H1 (cell line): ENCODE data around the gene KIF5A. TPM values are rescaled to one million over a fixed set of nuclear protein-coding genes. Genes with fewer than 3 reads are reported as not detected.

Source experiments
- CTCF ChIA-PET: fragments of 300-600 bp; sonication (Branson Sonifier 250); formaldehyde crosslinking; loops from one replicate; lab custom pipeline; 2021; ENCODE audit not compliant: partially characterized antibody; lab: Charles Lee
- POLR2A ChIA-PET: fragments of 300-600 bp; sonication (Branson Sonifier 250); formaldehyde crosslinking; loops from one replicate; lab custom pipeline; 2021; ENCODE audit warnings: inconsistent platforms; ENCODE audit not compliant: partially characterized antibody; lab: Charles Lee
- DNase-seq, 2 experiments: peaks; one replicate each; pipeline versions ENCODE4 v3.0.0 to v3.0.0-alpha.2; 2010 to 2022; ENCODE audit warnings: low spot score in 2 of 2, low read depth in 1 of 2, mixed read lengths in 1 of 2
- FAIRE-seq: peaks from 2 replicates; lab custom pipeline; 2011; peaks lifted over from hg19 to GRCh38; lab: Jason Lieb, UNC
- H2AFZ ChIP-seq: 2 replicates; pipeline ENCODE4 v1.8.1; 2012; ENCODE audit warnings: low read length, inconsistent platforms
- H2AK5ac ChIP-seq: 2 replicates; pipeline ENCODE4 v1.6.1; 2013; ENCODE audit warnings: low read depth, low read length
- H2BK120ac ChIP-seq: replicated peaks from 2 replicates; pipeline ENCODE3; 2013; ENCODE audit warnings: low read depth, low read length, inconsistent platforms
- H2BK12ac ChIP-seq: 2 replicates; pipeline ENCODE4 v1.6.1; 2013; ENCODE audit warnings: low read depth, low read length
- H2BK15ac ChIP-seq: 2 replicates; pipeline ENCODE4 v1.6.1; 2013; ENCODE audit warnings: low read length
- H2BK20ac ChIP-seq: 2 replicates; pipeline ENCODE4 v1.6.1; 2013; ENCODE audit warnings: low read length
- H2BK5ac ChIP-seq: 2 replicates; pipeline ENCODE4 v1.6.1; 2013; ENCODE audit warnings: low read depth, low read length
- H3K14ac ChIP-seq: 2 replicates; pipeline ENCODE4 v1.6.1; 2013; ENCODE audit warnings: inconsistent platforms; ENCODE audit not compliant: insufficient read length
- H3K18ac ChIP-seq: 2 replicates; pipeline ENCODE4 v1.6.1; 2013; ENCODE audit warnings: low read length; ENCODE audit errors: extremely low read depth
- H3K23ac ChIP-seq: 2 replicates; pipeline ENCODE4 v1.6.1; 2013; ENCODE audit warnings: inconsistent platforms; ENCODE audit not compliant: insufficient read length
- H3K23me2 ChIP-seq: 2 replicates; pipeline ENCODE4 v1.6.1; 2013; ENCODE audit warnings: low read depth, low read length
- H3K27ac ChIP-seq: 2 replicates; pipeline ENCODE4 v1.6.1; 2011; ENCODE audit warnings: low read depth, low read length, inconsistent platforms
- H3K27me3 ChIP-seq, 4 experiments: replicated peaks in 1 of 4; 1 replicate in 1 of 4; 2 replicates in 3 of 4; pipeline versions ENCODE4 v1.6.1 to v1.8.1; 2011 to 2013; ENCODE audit warnings: low read length in 3 of 4, mild to moderate bottlenecking in 3 of 4, inconsistent platforms in 2 of 4, mixed read lengths in 2 of 4, moderate library complexity in 1 of 4; ENCODE audit not compliant: control insufficient read depth in 3 of 4, insufficient read depth in 3 of 4; ENCODE audit errors: extremely low read depth in 1 of 4
- H3K36me3 ChIP-seq, 4 experiments: 2 replicates each; pipeline versions ENCODE4 v1.6.1 to v1.8.1; 2011 to 2013; ENCODE audit warnings: mild to moderate bottlenecking in 4 of 4, low read length in 3 of 4, moderate library complexity in 2 of 4, control low read depth in 1 of 4, inconsistent platforms in 1 of 4; ENCODE audit not compliant: insufficient read depth in 4 of 4, control insufficient read depth in 2 of 4
- H3K4ac ChIP-seq: replicated peaks from 2 replicates; pipeline ENCODE3; 2013; ENCODE audit warnings: low read length, low read depth, mixed read lengths, inconsistent platforms; ENCODE audit not compliant: insufficient read length
- H3K4me1 ChIP-seq, 4 experiments: replicated peaks in 1 of 4; 1 replicate in 1 of 4; 2 replicates in 3 of 4; pipeline versions ENCODE4 v1.6.1 to v1.8.1; 2011 to 2013; ENCODE audit warnings: low read length in 3 of 4, inconsistent platforms in 2 of 4, mixed read lengths in 1 of 4; ENCODE audit not compliant: insufficient read depth in 4 of 4, control insufficient read depth in 3 of 4
- H3K4me2 ChIP-seq, 2 experiments: 2 replicates each; pipeline versions ENCODE4 v1.6.1 to v1.8.1; 2011 to 2013; ENCODE audit warnings: low read depth in 2 of 2, low read length in 2 of 2, control low read depth in 1 of 2, inconsistent platforms in 1 of 2, mild to moderate bottlenecking in 1 of 2; ENCODE audit not compliant: insufficient read depth in 1 of 2
- H3K4me3 ChIP-seq, 4 experiments: fragments of 200-600, 300-600 bp in 1 of 4; sonication (generic), shearing (Covaris generic), sonication (Bioruptor Twin) in 1 of 4; 2 replicates each; pipeline versions ENCODE4 v1.5.1 to v1.8.1; 2011 to 2016; ENCODE audit warnings: low read length in 4 of 4, low read depth in 3 of 4, control low read depth in 2 of 4, inconsistent platforms in 2 of 4, mild to moderate bottlenecking in 2 of 4, mixed read lengths in 1 of 4, moderate library complexity in 1 of 4; ENCODE audit not compliant: insufficient read depth in 2 of 4; ENCODE audit errors: extremely low read depth in 1 of 4
- H3K56ac ChIP-seq: replicated peaks from 2 replicates; pipeline ENCODE3; 2013; ENCODE audit warnings: low read depth, mild to moderate bottlenecking, mixed read lengths, low read length, inconsistent platforms; ENCODE audit not compliant: insufficient read length
- H3K79me1 ChIP-seq: 2 replicates; pipeline ENCODE4 v1.6.1; 2013; ENCODE audit warnings: low read depth, low read length, control low read depth
- H3K79me2 ChIP-seq, 2 experiments: 2 replicates each; pipeline versions ENCODE4 v1.6.1 to v1.8.1; 2012 to 2013; ENCODE audit warnings: low read length in 2 of 2, mild to moderate bottlenecking in 2 of 2, inconsistent platforms in 1 of 2; ENCODE audit not compliant: insufficient read depth in 2 of 2, control insufficient read depth in 1 of 2
- H3K9ac ChIP-seq, 4 experiments: replicated peaks in 1 of 4; 1 replicate in 1 of 4; 2 replicates in 3 of 4; pipeline versions ENCODE4 v1.6.1 to v1.8.1; 2011 to 2013; ENCODE audit warnings: low read depth in 3 of 4, low read length in 3 of 4, control low read depth in 2 of 4, mild to moderate bottlenecking in 2 of 4, moderate library complexity in 2 of 4, inconsistent platforms in 1 of 4; ENCODE audit errors: extremely low read depth in 1 of 4
- H3K9me3 ChIP-seq, 2 experiments: 2 replicates each; pipeline versions ENCODE4 v1.6.1 to v1.8.1; 2012 to 2013; ENCODE audit warnings: mild to moderate bottlenecking in 2 of 2, moderate library complexity in 2 of 2, control low read depth in 1 of 2, inconsistent platforms in 1 of 2, low read depth in 1 of 2, low read length in 1 of 2, mixed read lengths in 1 of 2; ENCODE audit not compliant: insufficient read depth in 2 of 2
- H4K20me1 ChIP-seq, 2 experiments: replicated peaks in 1 of 2; 2 replicates each; pipeline versions ENCODE3 to v1.8.1; 2011 to 2013; ENCODE audit warnings: inconsistent platforms in 2 of 2, low read length in 2 of 2, mild to moderate bottlenecking in 1 of 2; ENCODE audit not compliant: insufficient read depth in 2 of 2, control insufficient read depth in 1 of 2
- H4K5ac ChIP-seq: 2 replicates; pipeline ENCODE4 v1.6.1; 2013; ENCODE audit warnings: low read length, low read depth, mixed read lengths, inconsistent platforms; ENCODE audit not compliant: insufficient read length
- H4K8ac ChIP-seq: 2 replicates; pipeline ENCODE4 v1.8.0; 2013; ENCODE audit warnings: mild to moderate bottlenecking, moderate library complexity, low read length, inconsistent platforms; ENCODE audit not compliant: insufficient read depth; ENCODE audit errors: extremely low read depth
- H4K91ac ChIP-seq: replicated peaks from 2 replicates; pipeline ENCODE3; 2013; ENCODE audit warnings: low read length, mixed read lengths, inconsistent platforms; ENCODE audit not compliant: insufficient read length
- ATF2 ChIP-seq: IDR thresholded peaks from 2 replicates; pipeline ENCODE4 v1.6.1; 2012; ENCODE audit warnings: low read length, inconsistent platforms
- CEBPB ChIP-seq: IDR thresholded peaks from 2 replicates; pipeline ENCODE4 v1.6.1; 2012; ENCODE audit warnings: low read depth, low read length
- CTCF ChIP-seq, 3 experiments: IDR thresholded peaks; 1 replicate in 2 of 3; 2 replicates in 1 of 3; pipeline versions ENCODE4 v1.5.1 to v1.6.1; 2011; ENCODE audit warnings: low read length in 3 of 3, mild to moderate bottlenecking in 3 of 3, inconsistent platforms in 2 of 3, low read depth in 1 of 3, moderate library complexity in 1 of 3; ENCODE audit not compliant: insufficient read depth in 1 of 3; ENCODE audit errors: control extremely low read depth in 1 of 3
- E2F6 ChIP-seq: IDR thresholded peaks from 2 replicates; pipeline ENCODE4 v1.6.1; 2012; ENCODE audit warnings: inconsistent platforms
- EGR1 ChIP-seq: IDR thresholded peaks from 2 replicates; pipeline ENCODE4 v1.6.1; 2011; ENCODE audit warnings: low read depth, low read length, borderline replicate concordance
- JUND ChIP-seq: IDR thresholded peaks from 2 replicates; pipeline ENCODE4 v1.6.1; 2011; ENCODE audit warnings: mild to moderate bottlenecking, improper control_type of control experiment, low read length
- TCF12 ChIP-seq: IDR thresholded peaks from 2 replicates; pipeline ENCODE4 v1.6.1; 2011; ENCODE audit warnings: low read depth, mild to moderate bottlenecking, low read length
- YY1 ChIP-seq: IDR thresholded peaks from 2 replicates; pipeline ENCODE4 v1.6.1; 2011; ENCODE audit warnings: low read depth, mild to moderate bottlenecking, low read length
- WGBS, 2 experiments: shearing (Covaris generic) in 1 of 2; methylation state at CpG; one replicate each; pipeline versions ENCODE4 v1.1.6 to v1.1.7; 2013 to 2015; ENCODE audit warnings: low lambda C conversion rate in 2 of 2, mixed read lengths in 2 of 2, inconsistent platforms in 1 of 2, low coverage in 1 of 2, missing lambda C conversion rate in 1 of 2; ENCODE audit not compliant: insufficient replicate concordance in 2 of 2, insufficient coverage in 1 of 2, insufficient read length in 1 of 2; ENCODE audit errors: extremely low coverage in 1 of 2, missing lambda C conversion rate in 1 of 2; 5-methylcytosine and 5-hydroxymethylcytosine counted together
- polyA plus RNA-seq, 7 experiments: library from polyadenylated mRNA; depleted of rRNA in 3 of 7; stranded (reverse) in 5 of 7; unstranded in 2 of 7; fragments of >200 nt in 5 of 7; fragments of 200-250 nt in 2 of 7; gene quantifications; 1 replicate in 5 of 7; 2 replicates in 1 of 7; 4 replicates in 1 of 7; pipeline versions ENCODE4 v1.2.1 to v1.2.3, GENCODE V29; 2011 to 2013; ENCODE audit warnings: missing spikeins in 2 of 7, mixed read lengths in 2 of 7
- total RNA-seq: library from RNA; stranded (reverse); fragmentation: NEBNext Ultra II Directional; extraction: Animal tissue kit (Norgen Biotek cat#: 25700); gene quantifications from 2 replicates; pipeline ENCODE4 v1.2.1, GENCODE V29; 2021

The KIF5A gene
- total and polyA plus RNA-seq, 2 of the 8 experiments (the other 6 are each of a cell fraction or from before 2014, with no cell fraction given), result 10.7 to 21.9 TPM

GRCh38 chr12:57519796-57520052 is 30.1 kb upstream of the KIF5A start:
- H3K4me2 ChIP-seq, result peak overlapping the region; percentile 81 to 96
- H4K8ac ChIP-seq, result peak overlapping the region; percentile 73; the same call in 1 of the 2 replicates
- peaks cover 7 to 21% of the 10 kb centered on the region in 2 experiments for H4K20me1 ChIP-seq
- H2BK5ac ChIP-seq, result peak overlapping the region; percentile 86
- ChIA-PET CTCF (interaction anchor here (0.8 to 2.0 kb wide), 4 partner anchors 20 to 222 kb away, joined by 3 to 5 read pairs (median 4); partner anchors contain the start of gene INHBE), POLR2A (interaction anchor here (0.8 to 6.0 kb wide), 35 partner anchors 9 to 1297 kb away, joined by 3 to 60 read pairs (median 4); partner anchors contain the start of genes ARHGEF25, DCTN2, KIF5A and LRP1)
- H3K18ac ChIP-seq, result peak overlapping the region; percentile 65
- peak overlapping the region; percentile 80 to 94 (median 86) for H3K4me3 ChIP-seq
- no peak overlapping the region for H3K4ac ChIP-seq
- peaks cover 8 to 24% (median 14%) of the 10 kb centered on the region in 4 experiments for H3K4me1 ChIP-seq
- H2AFZ ChIP-seq, result no peak overlapping the region
- H3K23me2 ChIP-seq, result peaks cover 19% of the 10 kb centered on the region
- H3K36me3 ChIP-seq, result peaks cover 27 to 46% (median 32%) of the 10 kb centered on the region in 4 experiments
- no peaks in the 10 kb centered on the region; the same call in 1 of the 2 replicates for H3K79me1 ChIP-seq
- H3K56ac ChIP-seq, result peak overlapping the region; percentile 22
- H3K79me2 ChIP-seq, result peaks cover 0 to 29% of the 10 kb centered on the region in 2 experiments; a peak in 2 of 4 replicates
- no peak overlapping the region for H4K91ac ChIP-seq
- no peak overlapping the region for H2AK5ac ChIP-seq
- no peak overlapping the region for H3K23ac ChIP-seq
- H3K14ac ChIP-seq, result no peak overlapping the region
- H2BK20ac ChIP-seq, result peak overlapping the region; percentile 18; the same call in 1 of the 2 replicates
- 2% methylated on average over 7 of the region's 8 CpGs; no CpG with 5 or more reads in 1 of the 2 experiments for WGBS, 2 experiments
- H3K9ac ChIP-seq, result peak overlapping the region; percentile 72 to 98 (median 91)
- H3K27me3 ChIP-seq, result no peaks in the 10 kb centered on the region
- peak overlapping the region; percentile 88 for H3K27ac ChIP-seq
- peak overlapping the region; percentile 64; the same call in 1 of the 2 replicates for H2BK12ac ChIP-seq
- FAIRE-seq (no peak), DNase-seq (no peak)
- no peak overlapping the region for H2BK15ac ChIP-seq
- H4K5ac ChIP-seq, result peak overlapping the region; percentile 38
- H2BK120ac ChIP-seq, result no peak overlapping the region
- H3K9me3 ChIP-seq, result no peaks in the 10 kb centered on the region
- no peak for TF ChIP-seq TCF12
- no peak for TF ChIP-seq E2F6
- no peak for TF ChIP-seq CEBPB
- TF ChIP-seq EGR1, result no peak
- TF ChIP-seq JUND, result no peak
- TF ChIP-seq ATF2, result no peak
- peak in 1 of 3 experiments; percentile 2; a peak in 1 of 4 replicates for TF ChIP-seq CTCF (IDR thresholded peaks at IDR 0.05; ENCODE audit: control extremely low read depth in 1 of 3, insufficient read depth in 1 of 3, low read depth in 1 of 3, low read length in 3 of 3)
- TF ChIP-seq YY1, result 0 out of 2 replicates have a peak, but pooled peaks have one; percentile 3
